ENCODE data around the gene RPS2.

Gene RPS2

DNA sequence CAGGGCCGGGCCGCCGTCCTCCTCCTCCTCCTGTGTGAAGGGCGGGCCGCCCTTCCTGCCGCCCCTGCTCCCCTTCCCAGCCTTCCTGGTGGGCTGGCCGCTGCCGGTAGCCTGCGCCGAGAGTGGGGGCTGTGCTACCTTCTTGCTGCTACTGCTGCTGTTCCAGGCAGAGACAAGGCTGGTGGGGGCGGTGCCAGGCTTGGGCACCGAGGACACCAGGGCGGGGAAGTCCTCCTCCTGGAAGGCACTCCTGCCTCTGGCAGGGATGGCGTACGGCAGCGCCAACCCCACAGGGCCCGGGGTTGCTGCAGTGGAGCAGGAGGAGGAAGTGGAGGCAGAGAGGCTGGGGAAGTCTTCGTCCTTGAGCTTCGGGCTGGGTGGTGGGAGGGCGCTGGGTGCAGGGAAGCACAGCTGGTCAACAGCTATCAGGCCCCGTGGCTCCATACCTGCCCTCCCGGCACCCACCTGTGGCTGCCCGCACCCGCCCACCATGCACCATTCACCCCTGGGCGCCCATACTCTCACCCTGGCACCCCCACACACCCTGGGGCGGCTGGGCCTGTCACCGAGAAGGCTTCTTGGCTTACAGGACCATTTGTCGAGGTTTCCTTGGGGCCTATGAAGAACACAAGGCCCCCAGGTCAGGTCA is 35.4 kb upstream of the RPS2 start:
- no peak for DNase-seq (ENCODE audit: low spot score)
- FAIRE-seq, result no peak

- FAIRE-seq, result no peak
Observed at GRCh38 chr16:1998852-1999801, 34.5 kb upstream of the RPS2 start.

GRCh38 chr16:1998360-1998835 is 33.8 kb upstream of the RPS2 start:
- DNase-seq (ENCODE audit: low spot score), result no peak
- no peak for FAIRE-seq

More at GRCh38 chr16:1998852-1999801, 34.5 kb upstream of the RPS2 start:
- DNase-seq (ENCODE audit: low spot score), result no peak

DNA sequence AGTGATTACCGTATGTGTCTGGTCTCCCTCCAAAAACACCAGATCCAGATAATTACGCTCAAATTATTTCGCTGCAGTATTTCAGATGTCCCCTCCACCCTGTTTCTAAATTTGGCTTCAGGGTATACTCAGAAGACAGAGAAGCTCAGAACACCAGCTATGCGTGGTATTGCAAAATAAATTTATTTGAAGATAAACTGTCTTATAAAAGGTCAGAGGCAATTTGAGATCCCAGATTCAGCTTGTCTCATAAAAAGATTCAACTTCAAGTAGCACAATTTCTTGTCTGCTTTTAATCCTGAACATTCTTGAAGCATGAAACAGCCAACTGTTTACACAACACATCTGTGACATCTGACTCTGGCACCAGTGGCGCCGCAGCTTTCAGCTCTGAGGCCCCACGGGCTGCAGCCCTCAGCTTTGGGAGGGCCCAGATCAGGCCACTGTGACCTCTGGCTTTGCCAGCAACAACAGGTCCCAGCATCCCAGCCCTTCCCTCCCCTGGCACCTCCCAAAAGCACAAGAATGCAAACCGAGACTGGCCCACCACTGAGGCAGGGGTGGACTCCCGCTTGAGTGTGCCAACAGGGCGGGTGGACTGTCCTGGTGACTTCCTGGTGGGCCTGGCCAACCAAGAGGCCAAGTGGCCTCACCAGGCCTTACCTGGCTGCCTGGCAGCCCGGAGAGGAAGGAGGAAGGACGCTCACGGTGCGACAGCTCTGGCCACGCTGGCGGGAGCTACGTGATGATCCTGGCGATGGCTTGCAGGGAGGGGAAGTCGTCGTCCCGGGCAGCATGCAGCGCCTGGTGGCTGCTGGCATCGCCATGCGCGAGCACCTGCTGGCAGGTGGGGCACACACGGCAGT is 33.1 kb upstream of the RPS2 start:
- FAIRE-seq (no peak), DNase-seq (ENCODE audit: low spot score) (no peak)

- no peak for DNase-seq (ENCODE audit: low spot score)
- FAIRE-seq, result no peak
Observed at GRCh38 chr16:1993731-1994131, 29.1 kb upstream of the RPS2 start.

GRCh38 chr16:1992704-1993317 is 28.2 kb upstream of the RPS2 start:
- FAIRE-seq (no peak), DNase-seq (ENCODE audit: low spot score) (no peak)

- no peak for FAIRE-seq
- DNase-seq (ENCODE audit: low spot score), result peak; percentile 67
Observed at GRCh38 chr16:1991948-1992703, 27.5 kb upstream of the RPS2 start.

DNA sequence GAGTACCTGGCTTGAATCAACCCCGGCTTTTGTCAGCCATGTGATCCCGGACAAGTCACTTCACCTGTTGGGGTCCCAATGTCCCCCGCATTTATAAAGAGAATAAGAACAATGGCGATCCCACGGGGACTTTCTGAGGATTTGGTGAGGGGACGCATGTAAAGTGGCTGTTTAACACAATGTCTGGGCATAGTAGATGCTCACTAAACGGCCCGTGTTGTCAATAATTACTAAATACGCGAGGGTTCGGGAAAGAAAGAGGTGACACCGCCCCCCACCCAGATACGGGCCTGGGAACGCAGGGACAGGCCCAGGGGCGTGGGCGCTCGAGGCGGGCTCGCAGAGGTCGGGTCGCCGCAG is 26.9 kb upstream of the RPS2 start:
- no peak for DNase-seq (ENCODE audit: low spot score)
- no peak for FAIRE-seq

DNA sequence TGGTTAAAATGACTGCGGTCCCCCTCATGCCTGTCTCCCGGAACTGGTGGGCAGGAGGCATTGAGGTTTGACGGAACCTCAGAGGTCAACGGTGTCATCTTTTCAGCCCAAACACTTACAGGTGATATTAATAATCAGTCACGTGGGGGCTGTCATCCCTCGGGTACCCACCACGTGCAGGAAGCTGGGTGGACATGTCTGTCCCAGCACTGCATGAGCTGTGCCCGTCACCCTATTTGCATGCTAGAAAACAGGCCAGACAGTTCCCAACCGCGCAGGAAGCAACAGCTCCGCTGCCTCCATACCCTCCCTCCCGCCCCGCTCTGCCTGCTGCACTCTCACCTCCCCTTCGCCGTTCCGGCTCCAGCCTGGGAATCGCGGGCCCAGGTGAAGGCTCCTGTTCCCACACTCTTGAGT is 26.5 kb upstream of the RPS2 start:
- DNase-seq (ENCODE audit: low spot score) (no peak), FAIRE-seq (no peak)

DNA sequence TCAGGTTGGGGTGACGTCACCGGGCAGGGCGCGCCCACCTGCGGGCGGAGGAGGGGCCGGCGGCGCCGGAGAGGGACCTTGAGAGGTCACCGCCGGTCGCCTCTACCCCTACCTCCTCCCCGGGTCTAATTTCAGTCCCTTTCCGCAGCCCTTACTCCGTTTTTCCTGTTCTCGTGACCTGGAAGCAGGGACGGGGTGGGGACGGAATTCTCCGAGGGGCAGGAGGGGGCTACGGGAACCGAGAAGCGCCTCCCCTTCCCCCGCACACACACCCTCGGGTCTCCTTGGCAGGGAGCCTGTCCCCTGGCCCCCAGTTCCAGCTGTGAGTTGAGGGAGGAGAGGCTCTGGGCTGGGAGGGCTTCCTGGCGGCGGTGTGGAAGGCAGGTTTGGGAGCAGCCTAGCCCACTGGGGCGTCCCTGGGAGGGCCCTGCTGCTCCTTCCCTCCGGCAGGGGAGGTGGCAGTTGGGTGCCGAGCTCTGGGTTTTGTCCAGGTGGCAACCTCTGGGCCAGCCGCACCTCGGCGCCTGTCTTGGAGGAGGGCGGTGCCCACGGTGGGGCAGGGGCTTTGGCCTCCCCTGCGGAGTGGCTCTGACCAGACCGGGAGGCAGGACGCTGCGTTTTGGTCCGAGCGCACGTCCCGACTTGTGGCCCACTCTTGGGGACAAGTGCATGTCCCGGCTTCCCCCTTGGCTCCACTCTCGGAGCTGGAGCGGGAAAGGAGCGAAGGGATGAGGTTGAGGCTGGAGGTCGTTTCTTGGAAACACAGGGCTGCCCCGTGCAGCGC is 25.9 kb upstream of the RPS2 start:
- FAIRE-seq (no peak), DNase-seq (ENCODE audit: low spot score) (peak; percentile 65)

DNA sequence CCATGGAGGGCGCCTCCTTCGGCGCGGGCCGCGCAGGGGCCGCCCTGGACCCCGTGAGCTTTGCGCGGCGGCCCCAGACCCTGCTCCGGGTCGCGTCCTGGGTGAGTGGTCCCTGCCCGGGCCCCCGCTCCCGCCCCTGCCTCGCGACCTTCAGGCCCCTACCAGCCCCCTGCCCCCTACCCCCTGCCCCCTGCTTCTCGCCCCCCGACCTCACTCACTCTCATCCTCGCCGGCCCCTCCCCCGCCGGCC is 25.4 kb upstream of the RPS2 start:
- FAIRE-seq (no peak), DNase-seq (ENCODE audit: low spot score) (no peak)

GRCh38 chr16:1989209-1990100 is 24.8 kb upstream of the RPS2 start, which contains the start of gene SYNGR3:
Gene SYNGR3 (plus strand): TSS chr16:1989970. CDS start chr16:1990103, 133 bp downstream.
- DNase-seq (ENCODE audit: low spot score) (peak; percentile 77), FAIRE-seq (peak; percentile 80)

DNA sequence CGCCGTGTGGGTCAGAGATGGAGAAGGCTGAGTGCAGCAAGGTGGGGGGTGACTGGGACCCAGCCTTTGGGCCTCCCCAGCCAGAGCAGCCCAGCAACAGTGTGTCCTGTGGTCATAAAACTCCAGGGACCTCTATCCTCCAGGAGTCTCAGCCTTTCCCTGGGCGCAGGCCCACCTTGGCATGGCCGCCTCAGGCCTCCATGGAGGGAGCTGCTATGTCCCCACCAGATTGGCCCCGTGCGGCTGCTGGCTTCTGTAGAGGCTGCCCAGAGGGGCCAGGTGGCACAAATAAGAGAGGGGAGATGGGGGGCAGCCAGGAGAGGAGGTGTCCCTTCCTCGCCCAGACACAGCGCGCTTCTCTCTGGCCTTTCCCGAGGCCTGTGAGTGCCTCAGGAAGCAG is 22.6 kb upstream of the RPS2 start:
- FAIRE-seq (no peak), DNase-seq (ENCODE audit: low spot score) (no peak)

DNA sequence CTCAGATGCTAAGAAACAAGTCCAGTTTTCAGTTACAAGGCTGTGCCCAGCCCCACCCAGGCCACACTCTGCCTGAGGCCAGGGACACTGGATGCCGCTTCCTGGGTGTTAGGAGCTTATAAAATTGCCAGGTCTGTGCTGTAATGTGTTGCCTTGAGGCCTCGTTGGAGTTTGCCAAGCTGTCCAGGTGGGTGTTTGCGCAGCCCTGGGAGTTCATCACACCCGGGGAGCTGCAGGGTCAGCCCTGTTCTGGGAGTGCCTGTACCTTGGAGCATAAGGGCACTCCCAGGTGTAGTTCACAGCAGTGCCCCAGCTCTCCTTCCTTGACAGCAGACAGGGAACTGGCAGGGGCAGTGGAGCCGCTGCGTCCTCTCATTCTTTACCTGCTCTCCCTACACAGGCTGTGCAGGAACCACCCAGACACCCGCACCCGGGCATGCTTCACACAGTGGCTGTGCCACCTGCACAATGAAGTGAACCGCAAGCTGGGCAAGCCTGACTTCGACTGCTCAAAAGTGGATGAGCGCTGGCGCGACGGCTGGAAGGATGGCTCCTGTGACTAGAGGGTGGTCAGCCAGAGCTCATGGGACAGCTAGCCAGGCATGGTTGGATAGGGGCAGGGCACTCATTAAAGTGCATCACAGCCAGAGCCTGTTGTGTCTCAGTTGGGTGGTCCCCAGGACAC is 21.0 kb upstream of the RPS2 start:
- DNase-seq (ENCODE audit: low spot score) (no peak), FAIRE-seq (no peak)

GRCh38 chr16:1984347-1985225 is 20.0 kb upstream of the RPS2 start:
- FAIRE-seq, result no peak
- no peak for DNase-seq (ENCODE audit: low spot score)

GRCh38 chr16:1983544-1984346 is 19.1 kb upstream of the RPS2 start, which contains the start of gene GFER:
Gene GFER (plus strand): TSS chr16:1984193. CDS start chr16:1984219, 26 bp downstream.
- peak; percentile 99 for DNase-seq (ENCODE audit: low spot score)
- peak; percentile 73 for FAIRE-seq
